NCI-H1048 (cell line): ENCODE data around the gene ARID3A.
A peak's percentile ranks its signal among the peaks of the same experiment; 100 is the strongest.

Experiments used
- DNase-seq: peaks from one replicate; lab custom pipeline; 2025; lab: John Stamatoyannopoulos, UW

ARID3A gene

GRCh38 chr19:963486-963951 lies 37.7 kb downstream of the ARID3A start:
- DNase-seq: no peak

DNA sequence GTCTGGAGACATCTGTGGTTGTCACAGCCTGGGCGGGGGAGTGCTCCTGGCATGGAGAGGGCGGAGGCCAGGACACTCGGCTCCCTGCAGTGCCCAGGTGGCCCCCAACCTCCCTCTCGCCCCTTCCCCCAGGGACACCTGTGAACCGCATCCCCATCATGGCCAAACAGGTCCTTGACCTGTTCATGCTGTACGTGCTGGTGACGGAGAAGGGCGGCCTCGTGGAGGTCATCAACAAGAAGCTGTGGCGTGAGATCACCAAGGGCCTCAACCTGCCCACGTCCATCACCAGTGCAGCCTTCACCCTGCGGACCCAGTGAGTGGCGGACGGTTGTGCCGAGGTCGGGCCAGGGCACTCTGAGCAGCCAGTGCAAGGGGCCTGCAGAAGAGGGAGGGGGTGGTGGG lies 38.3 kb downstream of the ARID3A start:
- DNase-seq: no peak

- DNase-seq: no peak
Observed at GRCh38 chr19:964761-965694, 39.2 kb downstream of the ARID3A start.

DNA sequence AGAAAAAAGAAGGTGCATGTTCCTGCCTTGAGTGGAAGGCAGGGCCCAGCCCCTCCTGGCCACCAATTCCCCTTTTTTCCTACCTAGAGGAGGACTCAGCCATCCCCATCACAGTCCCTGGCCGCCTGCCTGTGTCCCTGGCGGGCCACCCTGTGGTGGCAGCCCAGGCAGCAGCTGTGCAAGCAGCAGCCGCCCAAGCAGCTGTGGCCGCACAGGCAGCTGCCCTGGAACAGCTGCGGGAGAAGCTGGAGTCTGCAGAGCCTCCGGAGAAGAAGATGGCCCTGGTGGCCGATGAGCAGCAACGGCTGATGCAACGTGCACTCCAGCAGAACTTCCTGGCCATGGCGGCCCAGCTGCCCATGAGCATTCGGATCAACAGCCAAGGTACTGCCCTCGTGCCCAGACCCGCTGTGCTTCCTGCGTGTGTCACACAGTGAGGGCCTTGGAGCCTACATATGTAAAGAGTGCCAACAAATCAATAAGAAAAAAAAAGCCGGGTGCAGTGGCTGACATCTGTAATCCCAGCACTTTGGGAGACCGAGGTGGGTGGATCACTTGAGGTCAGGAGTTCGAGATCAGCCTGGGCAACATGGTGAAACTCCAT lies 40.8 kb downstream of the ARID3A start:
- DNase-seq: no peak

DNA sequence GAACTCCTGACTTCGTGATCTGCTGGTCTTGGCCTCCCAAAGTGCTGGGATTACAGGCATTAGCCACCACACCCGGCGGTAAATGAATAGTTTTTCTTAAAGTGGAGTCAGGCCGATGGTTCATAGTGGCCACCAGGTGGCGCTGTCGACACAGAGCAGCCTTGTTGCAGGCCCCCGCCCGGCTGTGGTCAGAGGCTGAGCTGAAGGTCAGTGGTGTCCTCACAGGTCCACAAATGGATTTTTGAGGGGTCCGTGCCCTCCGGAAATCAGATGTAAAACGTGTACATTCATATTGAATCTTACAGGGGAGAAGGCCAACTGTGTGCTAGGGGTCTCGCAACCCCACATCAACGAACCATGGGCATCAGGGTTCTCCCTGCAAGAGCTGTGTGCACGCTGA lies 44.9 kb downstream of the ARID3A start:
- DNase-seq: no peak

DNA sequence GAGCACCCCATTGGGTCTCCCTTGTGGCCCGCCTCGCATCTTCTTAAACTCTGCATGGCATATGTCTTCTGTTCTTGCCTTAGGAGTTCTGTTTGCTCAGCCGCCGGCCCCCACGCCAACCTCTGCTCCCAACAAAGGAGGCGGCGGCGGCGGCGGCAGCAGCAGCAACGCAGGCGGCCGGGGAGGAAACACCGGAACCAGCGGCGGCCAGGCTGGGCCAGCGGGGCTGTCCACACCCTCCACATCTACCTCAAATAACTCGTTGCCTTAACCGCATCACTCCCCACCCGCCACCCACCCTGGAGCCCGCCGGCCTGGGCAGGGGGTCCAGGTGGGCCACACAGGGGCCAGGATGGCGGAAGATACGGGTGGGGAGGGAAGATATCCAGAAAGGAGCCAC lies 46.0 kb downstream of the ARID3A start:
- DNase-seq: no peak

- no peak for DNase-seq
Observed at GRCh38 chr19:972281-972680, 46.4 kb downstream of the ARID3A start.

- DNase-seq: no peak
Observed at GRCh38 chr19:973726-974563, 48.1 kb downstream of the ARID3A start.

GRCh38 chr19:974564-975257 lies 48.9 kb downstream of the ARID3A start:
- no peak for DNase-seq

- no peak for DNase-seq
Observed at GRCh38 chr19:976476-976875, 50.6 kb downstream of the ARID3A start.

DNA sequence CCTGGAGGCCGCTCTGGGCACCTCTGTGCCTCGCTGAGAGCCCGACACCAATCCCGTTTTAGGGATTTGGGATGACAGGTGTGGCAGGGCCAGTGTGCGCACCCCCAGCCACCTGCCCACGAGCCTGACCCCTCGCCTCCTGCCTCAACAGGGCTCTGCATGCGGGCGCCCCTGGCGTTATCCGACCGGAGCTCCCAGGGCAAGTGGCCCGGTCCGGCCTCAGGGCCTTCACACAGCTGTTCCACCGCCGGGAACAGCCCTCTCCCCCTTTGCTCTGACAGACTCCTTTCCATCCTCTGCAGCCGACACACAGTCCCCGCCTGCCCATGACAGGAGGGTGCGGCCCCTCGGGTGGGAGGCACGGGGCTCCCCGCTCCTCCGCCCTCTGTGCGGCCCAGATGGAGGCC lies 51.2 kb downstream of the ARID3A start:
- DNase-seq: no peak

GRCh38 chr19:979318-979741 lies 53.5 kb downstream of the ARID3A start:
- no peak for DNase-seq

DNA sequence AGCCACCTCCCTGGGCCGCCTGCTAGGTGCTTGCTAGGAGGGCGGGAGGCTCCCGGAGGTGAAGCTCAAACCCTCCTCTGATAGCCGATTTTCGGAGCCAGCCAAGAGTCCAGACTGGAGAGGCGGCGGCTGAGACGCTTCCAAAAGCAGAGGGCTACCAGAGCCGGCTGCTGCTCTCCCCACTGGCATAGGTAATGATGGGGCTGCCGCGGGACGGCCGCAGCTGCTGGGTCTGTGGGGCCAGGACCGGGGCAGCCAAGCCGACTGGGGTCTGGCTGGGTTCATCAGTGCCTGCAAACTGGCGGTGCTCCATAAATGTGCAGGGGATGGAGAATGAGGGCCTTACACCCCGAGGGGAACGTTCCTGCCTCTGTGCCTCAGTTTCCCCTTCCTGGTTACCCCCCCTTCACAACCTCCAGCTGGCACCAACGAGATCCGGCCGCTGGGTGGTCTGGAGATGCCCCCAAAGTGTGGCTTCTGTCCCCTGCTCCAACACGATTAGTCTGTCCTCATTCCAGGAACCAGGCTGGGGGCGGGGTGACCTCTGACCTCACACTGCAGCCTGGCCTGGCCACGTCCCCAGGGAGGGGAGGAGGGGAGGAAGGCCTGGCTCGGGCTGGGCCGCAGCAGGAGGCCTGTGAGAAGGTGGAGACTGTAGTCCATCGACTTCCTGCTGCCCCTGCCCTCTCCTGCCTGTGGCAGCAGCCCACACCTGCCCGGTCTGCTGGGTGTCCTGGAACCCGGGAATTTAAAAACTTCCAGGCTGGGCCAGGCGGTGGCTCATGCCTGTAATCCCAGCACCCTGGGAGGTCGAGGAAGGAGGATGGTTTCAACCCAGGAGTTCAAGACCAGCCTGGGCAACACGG lies 54.5 kb downstream of the ARID3A start:
- no peak for DNase-seq

DNA sequence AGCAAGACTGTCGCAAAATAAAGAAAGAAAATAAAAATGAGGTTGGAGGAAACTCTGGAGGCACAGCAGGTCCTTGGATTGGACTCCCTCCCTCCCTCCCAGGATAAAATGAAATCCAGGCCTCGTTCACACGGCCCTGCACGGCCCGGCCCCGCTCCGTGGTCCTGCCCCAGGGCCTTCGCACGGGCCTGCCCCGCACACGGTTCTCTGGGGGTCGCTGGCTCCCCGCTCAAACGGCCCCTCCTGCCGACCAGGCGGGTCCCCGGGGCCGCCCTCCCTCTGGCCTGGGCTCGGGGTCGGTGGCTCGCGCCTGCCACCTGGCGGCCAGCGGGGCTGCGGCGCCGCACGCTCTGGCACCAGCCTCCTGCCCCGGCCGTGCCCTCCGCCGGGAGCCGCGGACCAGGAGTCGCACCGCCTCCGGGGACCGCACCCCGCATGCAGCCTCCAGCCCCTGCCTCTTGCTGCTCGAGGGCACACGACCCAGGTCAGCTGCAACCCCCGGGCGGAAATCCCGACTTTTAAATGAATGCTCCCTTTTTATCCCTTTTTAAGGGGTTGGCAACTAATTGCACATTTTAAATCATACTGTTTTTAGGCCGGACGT lies 56.8 kb downstream of the ARID3A start:
- no peak for DNase-seq

DNA sequence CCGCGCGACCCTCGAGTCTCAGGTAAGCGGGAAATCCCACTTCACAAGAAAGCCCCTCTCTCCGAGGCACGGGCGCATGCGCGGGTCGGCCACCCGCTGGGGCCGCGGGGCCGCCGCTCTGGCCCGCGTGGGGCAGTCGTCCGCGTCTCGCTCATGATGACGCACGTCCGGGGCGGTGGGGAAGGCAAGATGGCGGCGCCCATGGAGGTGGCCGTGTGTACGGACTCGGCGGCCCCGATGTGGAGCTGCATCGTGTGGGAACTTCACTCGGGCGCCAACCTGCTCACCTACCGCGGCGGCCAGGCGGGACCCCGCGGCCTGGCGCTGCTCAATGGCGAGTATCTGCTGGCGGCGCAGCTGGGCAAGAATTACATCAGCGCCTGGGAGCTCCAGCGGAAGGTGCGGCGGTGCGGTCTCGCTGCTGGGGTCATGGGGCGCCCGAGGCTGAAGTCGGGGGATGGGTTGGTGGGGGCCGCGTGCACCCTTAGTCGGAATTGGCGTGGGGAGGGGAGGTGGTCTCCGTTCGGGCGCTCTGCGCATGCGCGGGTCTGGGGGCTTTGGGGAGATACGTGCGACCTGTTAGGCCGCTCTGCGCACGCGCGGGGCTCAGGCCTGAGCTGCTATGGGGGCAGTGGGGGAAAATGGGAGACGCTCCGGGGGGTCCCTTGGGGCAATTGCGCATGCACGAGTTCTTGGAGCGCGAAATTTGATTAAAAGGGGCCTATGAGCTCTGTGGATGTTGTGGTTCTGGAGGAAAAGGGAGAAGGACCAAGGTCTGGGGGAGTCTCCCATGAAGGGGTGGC lies 58.5 kb downstream of the ARID3A start, which contains the start of gene WDR18:
TSS of gene WDR18 (plus strand) at position 181 of the 803 bp plus-strand sequence. CDS start at position 190, 9 bp downstream.
- peak; percentile 67 for DNase-seq

GRCh38 chr19:986083-986482 lies 60.2 kb downstream of the ARID3A start:
- DNase-seq: no peak

DNA sequence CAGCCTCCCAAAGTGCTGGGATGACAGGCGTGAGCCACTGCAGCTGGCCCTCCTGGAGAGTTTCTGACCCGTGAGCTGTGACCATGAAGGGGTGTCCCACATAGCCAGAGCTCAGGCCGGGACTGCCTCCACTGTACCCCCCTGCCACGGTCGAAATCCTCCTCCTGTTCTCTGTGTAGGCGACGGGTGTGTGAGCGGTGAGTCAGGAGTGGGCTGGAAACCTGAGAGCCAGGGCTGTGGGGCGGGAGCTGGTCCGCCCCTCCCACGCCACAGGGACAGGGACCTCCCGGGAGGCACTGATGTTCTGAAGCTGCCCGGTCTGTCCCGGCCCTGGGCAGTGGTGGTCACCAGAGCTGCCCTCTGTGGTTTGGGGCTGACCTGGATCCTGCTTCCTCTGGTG lies 62.2 kb downstream of the ARID3A start:
- DNase-seq: no peak

DNA sequence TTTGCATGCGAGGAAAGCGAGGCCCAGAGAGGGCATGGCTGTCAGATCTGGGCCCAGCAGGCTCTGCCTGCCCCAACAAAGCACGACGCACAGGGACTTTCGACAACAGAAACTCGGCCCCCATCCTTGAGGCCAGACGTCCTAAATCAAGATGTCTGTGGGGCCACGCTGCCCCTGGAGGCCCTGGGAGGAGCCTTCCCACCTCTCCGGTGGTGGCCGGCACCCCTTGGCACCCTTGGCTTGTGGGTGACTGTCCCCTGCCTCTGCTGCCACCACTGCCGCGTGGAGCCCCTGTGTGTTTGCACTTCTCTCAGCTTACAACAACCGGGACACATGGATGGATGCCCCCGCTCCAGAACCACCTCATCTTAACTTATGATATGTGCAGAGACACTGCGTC lies 62.7 kb downstream of the ARID3A start:
- no peak for DNase-seq

GRCh38 chr19:989381-990081 lies 63.7 kb downstream of the ARID3A start:
- no peak for DNase-seq
